Measurements from ENCODE around the gene MCL1. TPM values are rescaled to one million over a fixed set of nuclear protein-coding genes. Genes with fewer than 3 reads are reported as not detected.
A peak's percentile ranks its signal among the peaks of the same experiment; 100 is the strongest.

The MCL1 gene
- total and polyA plus RNA-seq, 12 donors, result 57.4 to 299 (median 192) TPM

GRCh38 chr1:150535511-150536287 lies 43.7 kb downstream of the MCL1 start:
- H3K27me3 ChIP-seq, result no peaks in the 10 kb centered on the region
- H3K36me3 ChIP-seq (replicated peaks in 1 of 2), result no peaks in the 10 kb centered on the region
- no peak for DNase-seq
- TF ChIP-seq POLR2A (IDR thresholded peaks at IDR 0.05), result no peak
- TF ChIP-seq, protein P1, sequence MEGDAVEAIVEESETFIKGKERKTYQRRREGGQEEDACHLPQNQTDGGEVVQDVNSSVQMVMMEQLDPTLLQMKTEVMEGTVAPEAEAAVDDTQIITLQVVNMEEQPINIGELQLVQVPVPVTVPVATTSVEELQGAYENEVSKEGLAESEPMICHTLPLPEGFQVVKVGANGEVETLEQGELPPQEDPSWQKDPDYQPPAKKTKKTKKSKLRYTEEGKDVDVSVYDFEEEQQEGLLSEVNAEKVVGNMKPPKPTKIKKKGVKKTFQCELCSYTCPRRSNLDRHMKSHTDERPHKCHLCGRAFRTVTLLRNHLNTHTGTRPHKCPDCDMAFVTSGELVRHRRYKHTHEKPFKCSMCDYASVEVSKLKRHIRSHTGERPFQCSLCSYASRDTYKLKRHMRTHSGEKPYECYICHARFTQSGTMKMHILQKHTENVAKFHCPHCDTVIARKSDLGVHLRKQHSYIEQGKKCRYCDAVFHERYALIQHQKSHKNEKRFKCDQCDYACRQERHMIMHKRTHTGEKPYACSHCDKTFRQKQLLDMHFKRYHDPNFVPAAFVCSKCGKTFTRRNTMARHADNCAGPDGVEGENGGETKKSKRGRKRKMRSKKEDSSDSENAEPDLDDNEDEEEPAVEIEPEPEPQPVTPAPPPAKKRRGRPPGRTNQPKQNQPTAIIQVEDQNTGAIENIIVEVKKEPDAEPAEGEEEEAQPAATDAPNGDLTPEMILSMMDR (IDR thresholded peaks at IDR 0.05), result no peak
- no peak overlapping the region for H3K27ac ChIP-seq
- intact Hi-C loops (cut with DNase I), result loop anchor here in 1 of 2 donors (10.0 kb wide), 1 partner anchor 181 kb away; no protein-coding TSS in a partner anchor
- 84 to 96% (median 91%) methylated on average over 14 of the region's 14 CpGs for WGBS, 4 donors
- no peak overlapping the region for H3K4me3 ChIP-seq
- no peaks in the 10 kb centered on the region for H3K9me3 ChIP-seq (replicated peaks in 1 of 3)
- H3K4me1 ChIP-seq (replicated peaks in 1 of 2), result peaks cover 0 to 10% of the 10 kb centered on the region in 2 donors

GRCh38 chr1:150534002-150534401 lies 45.4 kb downstream of the MCL1 start:
- H3K27me3 ChIP-seq, result no peaks in the 10 kb centered on the region
- peaks cover 0 to 10% of the 10 kb centered on the region in 2 donors for H3K4me1 ChIP-seq (replicated peaks in 1 of 2)
- no peaks in the 10 kb centered on the region for H3K9me3 ChIP-seq (replicated peaks in 1 of 3)
- no peaks in the 10 kb centered on the region for H3K36me3 ChIP-seq (replicated peaks in 1 of 2)
- no peak for DNase-seq
- TF ChIP-seq, protein P1 (IDR thresholded peaks at IDR 0.05), result no peak
- no peak overlapping the region for H3K4me3 ChIP-seq
- no peak overlapping the region for H3K27ac ChIP-seq
- intact Hi-C loops (cut with DNase I), result loop anchor here (5.0 to 10.0 kb wide), 3 partner anchors 67 to 179 kb away; no protein-coding TSS in a partner anchor
- 84 to 100% (median 96%) methylated on average over 2 to 6 of the region's 6 CpGs for WGBS, 4 donors

GRCh38 chr1:150532860-150533259 lies 46.5 kb downstream of the MCL1 start:
- DNase-seq, result peak in 2 of 7 donors; percentile 44 to 48
- Histone ChIP-seq H3K27ac (peak overlapping the region in 2 of 5 donors; percentile 26 to 48), H3K27me3 (no peaks in the 10 kb centered on the region), H3K9me3 (replicated peaks in 1 of 3) (no peaks in the 10 kb centered on the region), H3K36me3 (replicated peaks in 1 of 2) (no peaks in the 10 kb centered on the region), H3K4me3 (no peak overlapping the region), H3K4me1 (replicated peaks in 1 of 2) (peaks cover 0 to 10% of the 10 kb centered on the region in 2 donors)
- TF ChIP-seq, protein P1 (IDR thresholded peaks at IDR 0.05), result peak in 1 of 6 experiments; percentile 12
- TF ChIP-seq POLR2A (IDR thresholded peaks at IDR 0.05), result no peak
- intact Hi-C loops (cut with DNase I), result loop anchor here (5.0 to 10.0 kb wide), 3 partner anchors 66 to 178 kb away; no protein-coding TSS in a partner anchor
- 26 to 32% (median 31%) methylated on average over 4 to 5 of the region's 5 CpGs for WGBS, 4 donors

DNA sequence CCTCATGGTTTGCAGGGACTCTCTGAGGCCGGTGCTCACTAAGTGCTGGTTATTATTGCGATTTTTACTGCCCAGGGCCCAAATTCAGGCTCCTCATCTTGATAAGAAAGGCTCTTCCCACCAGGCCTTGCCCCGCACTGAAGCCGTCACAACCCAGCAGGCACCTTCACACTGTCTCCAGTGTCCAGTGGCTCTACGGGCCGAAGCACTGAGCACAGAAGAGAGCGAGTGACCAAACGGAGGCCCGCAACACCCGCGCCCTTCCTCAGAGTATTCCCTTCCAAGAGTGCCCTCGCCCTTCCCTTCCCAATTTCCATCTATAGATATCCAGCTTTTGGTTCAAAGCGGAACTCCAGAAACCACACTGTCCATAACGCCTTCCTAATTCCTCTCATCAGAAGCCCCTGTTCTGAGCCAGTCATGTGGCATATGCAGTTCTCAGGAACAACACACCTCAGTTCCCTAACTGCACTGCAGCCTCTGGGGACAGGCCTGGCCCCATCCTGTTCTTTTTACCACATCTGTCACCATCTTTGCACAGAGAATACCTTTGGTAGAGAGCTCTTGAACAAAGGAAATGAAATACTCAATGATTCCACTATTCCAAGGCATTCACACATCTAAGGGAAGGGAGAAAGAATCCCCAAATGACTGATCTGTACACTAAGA lies 48.8 kb downstream of the MCL1 start:
- no peak for TF ChIP-seq POLR2A (IDR thresholded peaks at IDR 0.05)
- TF ChIP-seq, protein P1 (IDR thresholded peaks at IDR 0.05), result no peak
- Histone ChIP-seq H3K27me3 (no peaks in the 10 kb centered on the region), H3K9me3 (replicated peaks in 1 of 3) (no peaks in the 10 kb centered on the region), H3K36me3 (replicated peaks in 1 of 2) (no peaks in the 10 kb centered on the region), H3K27ac (no peak overlapping the region), H3K4me3 (no peak overlapping the region), H3K4me1 (replicated peaks in 1 of 2) (peaks cover 0 to 10% of the 10 kb centered on the region in 2 donors)
- DNase-seq, result peak in 1 of 7 donors; percentile 4
- intact Hi-C loops (cut with DNase I), result loop anchor here (5.0 to 10.0 kb wide), 3 partner anchors 63 to 176 kb away; no protein-coding TSS in a partner anchor
- WGBS, 4 donors, result 91 to 95% (median 95%) methylated on average over 14 of the region's 14 CpGs
